GM18519 (cell line): ENCODE measurements around the gene ZNF724.
A peak's percentile ranks its signal among the peaks of the same experiment; 100 is the strongest.
"Not testable (repeated sequence)": the region's sequence is repeated elsewhere in the genome, so short reads cannot be mapped to it uniquely, and the experiment has no call there.

Experiments used
- ATAC-seq: cut with Tn5 transposase; IDR thresholded peaks from one replicate; pipeline ENCODE4 v1.9.1; 2021; ENCODE audit warnings: mild to moderate bottlenecking, moderate library complexity; ENCODE audit not compliant: unreplicated experiment, low FRiP score

The ZNF724 gene

DNA sequence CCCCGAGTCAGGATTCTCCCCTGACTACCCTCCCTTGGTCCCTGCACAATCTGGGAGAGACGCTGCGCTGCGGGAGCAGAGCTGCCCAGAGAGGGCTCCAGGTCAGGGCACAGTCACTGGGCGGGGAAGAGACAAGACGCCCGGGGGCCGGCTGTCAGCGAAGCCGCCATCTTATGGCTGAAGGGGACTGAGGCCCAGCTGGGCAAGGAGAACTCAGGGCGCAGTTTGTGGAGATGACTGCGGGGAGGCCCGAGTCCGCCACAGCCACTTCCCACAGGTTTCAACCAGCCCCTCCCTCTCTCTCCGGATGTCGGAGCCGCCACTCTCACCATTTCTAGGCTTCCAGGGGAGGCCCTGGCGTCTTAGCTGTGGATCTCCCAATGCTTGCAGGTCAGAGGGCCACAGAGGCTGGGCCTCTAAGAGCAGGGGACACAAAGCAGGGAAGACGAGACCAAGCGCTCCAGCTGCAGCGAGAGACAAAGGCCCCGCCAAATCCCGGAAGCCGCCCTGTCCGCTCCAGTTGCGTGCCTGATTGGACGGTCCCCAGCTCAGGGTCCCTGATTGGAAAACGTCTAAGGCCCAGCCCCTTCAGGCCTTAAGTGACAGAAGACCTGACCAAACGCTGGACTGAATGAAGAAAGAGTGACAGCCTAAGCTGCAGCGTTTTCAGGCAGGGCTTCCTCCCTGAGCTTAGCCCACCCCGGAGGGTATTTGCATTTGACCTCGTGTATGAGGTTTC lies at the start of gene ZNF724:
TSS of gene ZNF724 (minus strand) at position 484 of the 739 bp plus-strand sequence. CDS start at position 332, 152 bp downstream.
- ATAC-seq = peak; percentile 99

DNA sequence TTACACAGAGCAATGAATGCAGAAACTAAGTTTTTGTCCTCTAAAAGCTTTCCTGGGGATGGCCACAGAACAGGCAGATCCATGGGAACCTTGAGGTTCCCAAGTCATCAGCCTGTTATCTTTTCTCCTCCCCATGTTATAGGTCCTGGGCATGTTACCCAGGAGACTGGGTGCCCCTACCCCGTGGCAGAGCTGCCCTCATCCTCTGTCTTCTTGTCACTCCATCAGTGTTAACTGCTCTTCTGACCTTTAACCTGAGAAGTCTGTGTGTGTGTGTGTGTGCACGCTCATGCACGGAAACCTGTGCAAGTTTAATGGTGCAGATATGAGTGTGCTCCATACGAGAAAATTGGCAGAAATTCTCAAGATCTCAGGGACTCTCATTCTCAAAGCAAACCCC lies 43.9 kb upstream of the ZNF724 start:
- ATAC-seq = no peak

DNA sequence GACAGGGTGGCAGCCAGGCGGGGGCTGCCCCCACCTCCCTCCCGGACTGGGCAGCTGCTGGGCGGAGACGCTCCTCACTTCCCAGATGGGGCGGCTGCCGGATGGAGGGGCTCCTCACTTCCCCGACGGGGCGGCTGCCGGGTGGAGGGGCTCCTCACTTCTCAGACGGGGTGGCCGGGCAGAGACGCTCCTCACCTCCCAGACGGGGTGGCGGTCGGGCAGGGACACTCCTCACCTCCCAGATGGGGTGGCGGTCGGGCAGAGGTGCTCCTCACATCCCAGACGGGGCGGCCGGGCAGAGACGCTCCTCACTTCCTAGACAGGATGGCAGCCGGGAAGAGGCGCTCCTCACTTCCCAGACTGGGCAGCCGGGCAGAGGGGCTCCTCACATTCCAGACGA lies 39.8 kb upstream of the ZNF724 start:
- ATAC-seq = not testable (repeated sequence)

DNA sequence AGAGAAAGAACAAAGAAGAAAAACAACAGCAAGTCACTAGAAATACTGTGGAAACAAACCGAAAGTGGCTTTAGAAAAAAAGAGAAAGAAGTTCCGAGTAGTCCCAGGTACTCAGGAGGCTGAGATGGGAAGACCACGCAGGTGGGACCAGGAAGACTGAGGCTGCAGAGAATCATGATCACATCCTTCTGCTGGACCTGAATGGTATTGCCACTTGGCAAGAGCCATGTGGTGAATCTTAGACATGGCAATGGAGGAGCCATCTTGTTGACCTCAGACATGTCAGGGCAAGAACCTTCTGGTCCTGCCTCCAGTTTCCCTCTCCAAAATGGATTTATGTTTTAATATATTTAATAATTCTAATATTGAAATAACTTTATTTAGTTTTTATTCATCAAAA lies 37.4 kb upstream of the ZNF724 start:
- ATAC-seq = no peak

DNA sequence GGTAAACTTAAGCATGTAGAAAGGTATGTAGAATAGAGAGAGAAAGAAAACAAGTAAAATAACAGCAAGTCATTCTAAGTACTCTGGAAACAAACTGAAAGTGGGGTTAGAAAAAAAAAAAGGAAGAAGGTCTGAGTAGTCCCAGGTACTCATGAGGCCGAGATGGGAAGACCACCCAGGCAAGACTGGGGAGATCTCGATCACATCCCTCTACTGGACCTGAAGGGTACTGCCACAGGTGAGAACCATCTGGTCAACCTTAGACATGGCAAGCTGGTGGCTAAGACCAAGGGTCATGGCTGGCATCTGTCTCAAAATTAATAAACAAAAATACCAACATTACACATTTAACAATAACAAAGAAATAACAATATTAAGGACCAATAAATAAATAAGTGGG lies 36.3 kb upstream of the ZNF724 start:
- ATAC-seq = no peak

DNA sequence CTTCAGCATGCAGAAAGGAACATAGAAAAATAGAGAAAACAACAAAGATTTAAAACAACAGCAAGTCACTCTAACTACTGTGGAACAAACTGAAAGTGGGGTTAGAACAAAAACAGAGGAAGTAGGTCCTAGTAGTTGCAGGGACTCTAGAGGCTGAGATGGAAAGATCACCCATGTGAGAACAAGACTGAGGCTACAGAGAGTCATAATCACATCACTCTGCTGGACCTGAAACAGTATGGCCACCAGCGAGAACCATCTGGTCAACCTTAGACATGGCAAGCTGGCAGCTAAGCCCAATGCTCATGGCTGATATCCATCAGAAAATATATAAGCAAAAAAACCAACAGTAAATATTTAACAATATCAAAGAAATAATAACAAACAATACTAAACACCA lies 35.8 kb upstream of the ZNF724 start:
- no peak for ATAC-seq

DNA sequence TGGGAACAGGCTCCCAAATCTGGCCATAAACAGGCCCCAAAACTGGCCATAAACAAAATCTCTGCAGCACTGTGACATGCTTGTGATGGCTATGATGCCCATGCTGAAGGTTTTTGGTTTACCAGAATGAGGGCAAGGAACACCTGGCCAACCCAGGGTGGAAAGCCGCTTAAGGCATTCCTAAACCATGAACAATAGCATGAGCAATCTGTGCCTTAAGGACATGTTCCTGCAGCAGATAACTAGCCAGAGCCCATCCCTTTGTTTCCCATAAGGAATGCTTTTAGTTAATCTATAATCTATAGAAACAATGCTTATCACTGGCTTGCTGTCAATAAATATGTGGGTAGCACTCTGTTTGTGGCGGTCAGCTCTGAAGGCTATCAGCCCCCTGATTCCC lies 35.1 kb upstream of the ZNF724 start:
- ATAC-seq = not testable (repeated sequence)

DNA sequence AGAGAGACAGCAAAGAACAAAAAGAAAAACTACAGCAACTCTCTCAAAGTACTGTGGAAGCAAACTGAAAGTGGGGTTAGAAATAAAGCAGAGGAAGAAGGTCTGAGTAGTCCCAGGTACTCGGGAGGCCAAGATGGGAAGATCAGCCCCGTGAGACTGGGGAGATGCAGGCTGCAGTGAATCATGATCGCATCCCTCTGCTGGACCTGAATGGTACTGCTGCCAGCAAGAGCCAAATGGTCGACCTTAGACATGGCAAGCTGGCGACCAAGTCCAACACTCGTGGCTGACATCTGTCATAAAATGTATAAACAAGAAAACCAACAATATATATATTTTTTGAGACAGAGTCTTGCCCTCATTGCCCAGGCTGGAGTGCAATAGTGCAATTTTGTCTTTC lies 33.7 kb upstream of the ZNF724 start:
- ATAC-seq = no peak

DNA sequence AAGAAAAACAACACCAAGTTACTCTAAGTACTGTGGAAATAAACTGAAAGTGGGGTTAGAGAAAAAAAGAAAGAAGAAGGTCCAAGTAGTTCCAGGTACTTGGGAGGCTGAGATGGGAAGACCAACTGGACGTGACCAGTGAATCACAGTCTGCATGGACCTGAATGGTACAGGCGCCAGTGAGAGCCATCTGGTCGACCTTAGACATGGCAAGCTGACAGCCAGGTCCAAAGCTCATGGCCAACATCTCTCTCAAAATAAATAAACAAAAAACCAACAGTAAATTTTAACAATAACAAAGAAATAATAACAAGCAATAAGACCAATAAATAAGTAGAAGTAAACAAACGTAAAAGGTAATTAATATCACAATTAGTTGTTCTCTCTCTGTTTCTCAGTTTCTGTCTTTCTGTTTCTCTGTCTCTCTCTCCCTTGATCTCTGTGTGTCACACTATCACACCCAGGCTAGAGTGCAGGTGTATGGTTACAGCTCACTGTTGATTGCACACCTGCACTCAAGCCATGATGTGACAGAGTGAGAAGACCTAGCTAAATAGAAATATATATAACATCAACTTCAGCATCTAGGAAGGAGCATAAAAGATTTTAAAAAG lies 31.6 kb upstream of the ZNF724 start:
- no peak for ATAC-seq

DNA sequence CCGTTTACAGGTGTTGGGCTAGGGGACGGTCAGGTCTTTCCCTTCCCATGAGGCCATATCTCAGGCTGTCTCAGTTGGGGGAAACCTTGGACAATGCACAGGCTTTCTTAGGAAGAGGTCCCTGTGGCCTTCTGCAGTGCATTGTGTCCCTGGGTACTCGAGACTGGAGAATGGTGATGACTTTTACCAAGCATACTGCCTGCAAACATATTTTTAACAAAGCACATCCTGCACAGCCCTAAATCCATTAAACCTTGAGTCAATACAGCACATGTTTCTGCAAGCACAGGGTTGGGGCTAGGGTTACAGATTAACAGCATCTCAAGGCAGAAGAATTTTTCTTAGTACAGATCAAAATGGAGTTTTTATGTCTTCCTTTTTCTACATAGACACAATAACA lies 27.9 kb upstream of the ZNF724 start:
- ATAC-seq = not testable (repeated sequence)

DNA sequence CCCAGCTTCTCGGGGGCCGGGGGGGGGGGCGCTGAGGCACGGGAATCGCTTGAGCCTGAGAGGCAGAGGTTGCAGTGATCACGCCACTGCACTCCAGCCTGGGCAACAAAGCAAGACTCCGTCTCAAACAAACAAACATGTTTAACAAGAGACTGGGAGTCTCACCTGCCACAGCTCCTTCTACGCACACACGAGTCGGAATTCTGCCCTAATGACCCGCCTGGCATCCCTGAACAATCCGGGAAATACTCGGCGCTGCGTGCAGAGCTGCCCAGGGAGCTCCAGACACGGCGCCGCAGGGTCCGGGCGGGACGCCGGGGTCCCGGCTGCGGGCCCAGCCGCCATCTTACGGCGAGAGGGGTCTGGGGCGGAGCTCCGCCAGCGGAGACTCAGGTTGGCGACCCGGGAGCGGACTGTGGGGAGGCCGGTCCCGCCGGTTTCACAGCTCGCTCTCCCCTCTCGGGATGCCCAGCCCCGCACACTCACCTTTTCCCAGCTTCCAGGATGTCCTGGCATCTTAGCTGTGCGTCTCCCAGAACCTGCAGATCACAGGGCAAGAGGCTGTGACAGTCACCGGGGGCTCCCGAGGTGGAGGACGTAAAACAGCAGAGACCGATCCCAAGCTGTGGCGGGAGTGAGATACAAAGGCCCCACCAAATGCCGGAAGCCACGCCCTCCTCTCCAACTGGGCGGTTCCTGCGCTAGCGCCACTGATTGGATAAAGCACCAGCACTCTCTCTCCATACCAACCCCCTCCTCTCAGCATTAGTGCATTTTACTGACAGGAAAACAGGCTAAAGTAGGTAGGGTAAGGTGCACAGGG lies 23.6 kb upstream of the ZNF724 start:
- ATAC-seq = peak; percentile 97

DNA sequence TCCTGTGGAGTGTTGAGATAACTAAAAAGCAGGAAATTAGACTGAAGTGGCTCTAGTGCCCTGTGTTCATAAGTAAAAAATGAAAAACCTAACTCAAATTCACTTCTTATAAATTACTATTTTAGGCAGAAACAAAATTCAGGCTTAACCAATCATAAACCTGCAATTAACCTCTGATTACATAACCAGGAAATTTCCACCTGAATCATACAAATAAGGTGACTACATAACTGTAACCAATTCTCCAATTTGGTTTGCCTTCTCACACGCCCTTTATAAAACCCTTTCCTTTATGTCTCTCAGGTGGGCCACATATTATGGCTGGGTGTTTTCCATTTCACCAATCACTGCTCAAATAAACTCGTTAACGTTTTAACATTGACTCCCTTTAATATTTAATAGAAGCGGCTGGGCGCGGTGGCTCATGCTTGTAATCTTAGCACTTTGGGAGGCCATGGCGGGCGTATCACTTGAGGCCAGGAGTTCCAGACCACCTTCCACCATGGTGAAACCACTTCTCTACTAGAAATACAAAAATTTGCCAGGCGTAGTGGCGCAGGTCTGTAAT lies 22.9 kb upstream of the ZNF724 start:
- ATAC-seq = no peak

DNA sequence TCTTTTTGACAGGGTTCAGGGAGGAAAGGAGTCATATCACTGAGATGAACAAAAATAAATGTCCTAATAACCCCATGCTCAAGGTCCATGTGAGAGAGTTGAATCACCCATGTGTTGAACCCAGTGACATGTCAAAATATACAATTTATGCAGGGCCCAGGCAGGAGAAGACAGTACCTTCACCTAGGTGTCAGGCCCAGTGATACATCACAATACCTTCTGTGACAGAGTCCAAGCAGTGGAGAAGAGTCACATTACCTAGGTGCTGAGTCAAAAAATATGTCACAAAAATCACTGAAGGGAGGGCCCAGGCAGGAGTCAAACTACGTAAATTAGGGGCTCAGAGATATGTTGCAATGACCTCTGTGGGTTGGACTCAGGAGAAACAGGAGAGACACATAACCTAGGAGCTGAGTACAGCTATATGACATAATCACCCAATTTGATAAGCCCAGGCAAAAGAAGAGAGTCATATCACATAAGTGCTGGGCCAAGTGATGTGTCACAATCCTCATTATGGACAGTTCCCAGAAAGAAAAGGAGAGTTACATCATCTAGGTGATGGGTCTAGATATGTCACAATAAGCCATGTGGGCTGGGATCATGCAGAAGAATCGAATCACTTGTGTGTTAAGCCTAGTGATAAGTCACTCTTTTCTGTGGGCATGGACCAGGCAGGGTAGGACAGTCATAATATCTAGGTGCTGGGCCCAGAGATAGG lies 13.8 kb upstream of the ZNF724 start:
- no peak for ATAC-seq

DNA sequence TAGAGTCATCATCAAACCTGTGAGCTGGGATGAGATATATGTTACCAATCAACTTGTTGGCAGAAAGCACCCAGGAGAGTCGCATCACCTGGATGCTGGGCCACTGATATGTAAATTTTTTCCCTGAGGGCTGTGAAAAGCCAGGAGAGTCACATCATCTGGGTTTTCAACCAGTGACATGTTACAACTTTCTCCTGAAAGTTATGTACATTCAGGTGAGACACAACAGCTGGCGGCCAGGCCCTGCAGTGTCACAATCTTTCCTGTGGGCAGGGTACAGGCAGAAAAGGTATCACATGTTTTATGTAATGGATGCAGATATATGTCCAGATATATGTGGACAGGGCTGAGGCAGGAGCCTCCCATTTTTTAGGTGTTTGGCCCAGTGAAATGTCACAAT lies 13.2 kb upstream of the ZNF724 start:
- no peak for ATAC-seq

DNA sequence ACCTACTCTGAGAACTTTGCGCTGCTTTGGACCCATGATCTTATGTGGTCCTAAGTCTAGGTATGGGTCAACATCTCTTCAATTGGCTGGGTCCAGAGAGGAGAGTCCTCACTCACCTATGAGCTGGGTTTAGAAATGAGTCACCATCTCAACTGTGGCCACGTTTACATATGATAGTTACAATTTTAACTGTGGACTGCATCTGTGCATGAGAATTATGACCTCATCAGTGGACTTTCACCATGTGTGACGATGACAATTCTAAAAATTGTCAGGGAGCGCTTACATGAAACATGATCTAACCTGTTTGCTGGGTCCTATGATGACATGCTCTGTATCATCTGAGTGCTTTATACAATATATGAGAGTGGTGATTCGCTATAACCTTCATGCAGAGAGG lies 12.7 kb upstream of the ZNF724 start:
- no peak for ATAC-seq

DNA sequence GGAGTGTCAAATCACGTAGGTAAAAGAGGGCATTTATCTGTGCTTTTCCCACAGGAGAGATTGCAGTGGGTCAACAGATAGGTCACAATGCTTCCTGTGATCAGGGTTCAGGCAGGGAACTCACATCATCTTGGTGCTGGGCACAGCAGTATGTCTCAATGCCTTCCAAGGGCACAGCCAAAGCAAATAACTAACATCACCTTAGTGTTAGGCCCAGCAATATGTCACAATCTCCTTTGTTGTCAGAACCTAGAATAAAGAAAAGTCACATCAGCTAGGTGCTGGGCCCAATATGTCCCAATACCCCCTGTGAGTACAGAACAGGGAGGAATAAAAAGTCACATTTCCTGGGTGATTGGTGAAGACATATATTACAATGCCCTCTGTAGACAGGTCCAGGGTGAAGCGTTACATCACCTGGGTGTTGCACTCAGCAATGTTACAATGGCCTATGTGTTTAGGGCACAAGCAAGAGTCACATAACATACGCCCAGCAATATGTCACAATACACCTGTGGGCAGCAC lies 11.4 kb upstream of the ZNF724 start:
- no peak for ATAC-seq

DNA sequence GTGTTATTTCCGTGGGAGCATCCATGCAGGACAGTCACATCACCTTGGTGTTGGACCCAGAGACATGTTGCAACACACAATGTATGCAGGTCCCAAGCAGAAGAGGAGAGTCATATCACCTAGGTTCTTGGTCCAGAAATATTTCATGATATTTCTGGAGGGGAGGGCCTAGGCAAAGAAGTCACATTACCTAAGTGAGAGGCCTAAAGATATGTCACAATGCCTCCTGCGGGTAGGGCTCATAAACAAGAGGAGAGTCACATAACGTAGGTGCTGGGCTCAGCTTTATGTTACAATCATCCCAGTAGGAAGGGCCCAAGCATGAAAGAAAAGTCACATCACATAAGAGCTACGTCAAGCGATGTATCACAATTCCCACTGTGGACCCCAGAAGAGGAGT lies 10.8 kb upstream of the ZNF724 start:
- ATAC-seq = no peak

DNA sequence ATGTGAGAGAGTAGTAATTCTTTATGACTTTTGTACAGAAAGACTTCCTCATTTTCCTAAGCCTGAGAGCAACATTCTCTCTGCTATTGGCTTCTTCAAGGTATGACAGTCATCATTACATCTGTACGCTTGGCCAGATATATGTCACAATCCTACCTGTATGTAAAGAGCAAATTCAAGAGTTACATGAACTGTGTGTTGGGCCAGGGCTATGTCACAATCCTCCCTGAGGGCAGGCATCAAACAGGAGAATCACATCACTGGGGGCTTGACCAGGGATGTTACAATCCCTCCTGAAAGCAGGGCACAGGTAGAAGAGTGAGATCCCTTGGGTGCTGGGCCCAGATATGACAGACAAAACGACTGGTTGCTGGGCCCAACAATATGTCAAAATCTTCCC lies 9.8 kb upstream of the ZNF724 start:
- ATAC-seq = no peak

DNA sequence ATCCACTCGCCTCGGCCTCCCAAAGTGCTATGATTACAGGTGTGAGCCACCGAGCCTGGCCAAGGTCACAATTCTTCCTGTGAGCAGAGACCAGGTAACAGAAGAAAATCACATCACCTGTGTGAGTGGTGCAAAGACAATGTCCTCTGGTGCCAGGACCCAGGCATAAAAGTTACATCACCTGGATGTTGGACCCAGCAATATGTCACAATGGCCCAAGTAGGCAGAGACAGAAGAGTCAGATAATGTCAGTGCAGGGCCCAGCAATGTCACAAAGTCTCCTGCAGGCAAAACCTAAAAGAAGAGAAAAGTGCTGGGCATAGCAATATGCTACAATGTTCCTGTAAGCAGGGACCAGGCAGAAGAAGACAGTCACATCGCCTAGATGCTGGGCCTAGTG lies 5.5 kb upstream of the ZNF724 start:
- ATAC-seq = no peak

DNA sequence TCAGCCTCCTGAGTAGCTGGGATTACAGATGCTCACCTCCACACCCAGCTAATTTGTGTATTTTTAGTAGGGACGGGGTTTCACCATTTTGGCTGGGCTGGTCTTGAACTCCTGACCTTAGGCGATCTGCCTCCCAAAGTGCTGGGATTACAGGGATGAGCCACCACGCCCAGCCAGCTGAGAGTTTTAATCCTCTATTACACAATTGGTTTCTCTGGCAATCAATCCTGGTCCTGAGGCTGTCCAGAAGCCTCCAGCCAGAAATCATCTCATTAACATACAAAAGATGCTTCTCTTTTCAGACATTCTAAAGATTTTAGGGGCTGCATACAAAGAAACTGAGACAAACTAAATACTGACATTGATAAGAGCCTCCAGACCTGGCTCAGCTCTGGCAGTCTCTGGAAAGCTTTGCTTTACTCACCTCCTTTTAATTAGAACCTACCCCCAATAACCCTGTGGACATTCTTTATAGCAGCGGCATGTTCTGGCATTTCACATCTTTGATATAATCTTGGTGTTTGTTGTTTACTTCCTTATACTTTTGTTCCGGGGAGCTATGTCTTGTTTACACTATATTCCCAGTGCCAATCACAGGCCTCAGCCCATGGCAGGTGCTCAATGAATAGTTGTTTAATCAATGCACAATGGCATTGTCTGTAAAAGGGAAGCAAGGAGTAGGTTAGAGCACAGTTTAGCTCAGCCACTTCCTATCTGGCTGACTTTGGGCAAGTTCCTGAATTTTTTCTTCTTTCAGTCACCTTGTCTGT lies 4.1 kb upstream of the ZNF724 start:
- ATAC-seq = no peak
